GM12874 (cell line): ENCODE measurements around the gene RPP40.

Experiments used
- CTCF ChIP-seq: IDR thresholded peaks from 2 replicates; pipeline ENCODE4 v1.5.1; 2011; ENCODE audit warnings: low read depth, mild to moderate bottlenecking, control low read depth, low read length, moderate library complexity; ENCODE audit not compliant: insufficient read depth

RPP40 gene

GRCh38 chr6:5012519-5012918 lies 8.7 kb upstream of the RPP40 start:
- TF ChIP-seq CTCF: no peak

GRCh38 chr6:5011346-5011745 lies 7.5 kb upstream of the RPP40 start:
- no peak for TF ChIP-seq CTCF

- no peak for TF ChIP-seq CTCF
These were observed 3.7 kb upstream of the RPP40 start for GRCh38 chr6:5007531-5007930.

GRCh38 chr6:5006222-5006621 lies 2.4 kb upstream of the RPP40 start:
- TF ChIP-seq CTCF: no peak

GRCh38 chr6:5004373-5005037 lies 668 bp upstream of the RPP40 start:
- no peak for TF ChIP-seq CTCF

- TF ChIP-seq CTCF: no peak
These were observed 4.3 kb downstream of the RPP40 start for GRCh38 chr6:4999586-4999985.

- TF ChIP-seq CTCF: no peak
These were observed 6.0 kb downstream of the RPP40 start for GRCh38 chr6:4997862-4998261.

- TF ChIP-seq CTCF: no peak
These were observed 9.1 kb downstream of the RPP40 start for GRCh38 chr6:4994741-4995140.
